SU-DHL-6 (cell line): ENCODE measurements around the gene LIN52.

Source experiments
- CTCF ChIP-seq: fragments of 200-600 bp; sonication (generic); IDR thresholded peaks from one replicate; pipeline ENCODE4 v1.5.1; 2017; ENCODE audit warnings: antibody characterized with exemption, mild to moderate bottlenecking, low read length, moderate library complexity; ENCODE audit not compliant: insufficient read depth, poor library complexity, severe bottlenecking
- EZH2phosphoT487 ChIP-seq: fragments of 200-600 bp; sonication (generic), shearing (Covaris generic); conservative IDR thresholded peaks from 2 replicates; pipeline ENCODE4 v1.6.1; 2018; ENCODE audit warnings: mild to moderate bottlenecking, antibody characterized with exemption, low read length, moderate library complexity, mixed read lengths

- TF ChIP-seq CTCF, result no peak
- TF ChIP-seq EZH2phosphoT487, result no peak
These were observed 49.7 kb downstream of the LIN52 start for GRCh38 chr14:74134484-74134883.
